ENCODE measurements around the gene RIMS1. TPM values are rescaled to one million over a fixed set of nuclear protein-coding genes. Genes with fewer than 3 reads are reported as not detected.

RIMS1 gene
- total RNA-seq, 1 experiment from 2014 or later = 0.57 TPM

- intact Hi-C loops (cut with micrococcal nuclease; ENCODE audit: unreplicated experiment) = loop anchor here (1.0 kb wide), 1 partner anchor 106 kb away; no protein-coding TSS in a partner anchor
- BruUV-seq (replicated peaks) = no TSS peak
- H3K4me3 Mint-ChIP-seq (ENCODE audit: low read depth, unreplicated experiment) = no peak overlapping the region
- no peak for TF ChIP-seq CTCF (IDR thresholded peaks at IDR 0.05; ENCODE audit: unreplicated experiment)
- CTCF ChIA-PET = no interaction called here
- H3K36me3 Mint-ChIP-seq (ENCODE audit: insufficient read depth, unreplicated experiment) = no peaks in the 10 kb centered on the region
- H3K27ac Mint-ChIP-seq (ENCODE audit: unreplicated experiment) = no peak overlapping the region
- H3K27me3 Mint-ChIP-seq (ENCODE audit: unreplicated experiment) = no peaks in the 10 kb centered on the region
- no peaks in the 10 kb centered on the region for H3K9me3 Mint-ChIP-seq (ENCODE audit: low read depth, unreplicated experiment)
- DNase-seq = peak; percentile 10
- H3K4me1 Mint-ChIP-seq (ENCODE audit: low read depth, unreplicated experiment) = peaks cover 9% of the 10 kb centered on the region
Measured at GRCh38 chr6:72246926-72247325, 360.6 kb downstream of the RIMS1 start.

GRCh38 chr6:72248621-72249020 is 362.3 kb downstream of the RIMS1 start:
- no peak overlapping the region for H3K4me3 Mint-ChIP-seq (ENCODE audit: low read depth, unreplicated experiment)
- intact Hi-C loops (cut with micrococcal nuclease; ENCODE audit: unreplicated experiment) = no loop called here
- CTCF ChIA-PET = no interaction called here
- H3K27me3 Mint-ChIP-seq (ENCODE audit: unreplicated experiment) = no peaks in the 10 kb centered on the region
- H3K27ac Mint-ChIP-seq (ENCODE audit: unreplicated experiment) = no peak overlapping the region
- H3K36me3 Mint-ChIP-seq (ENCODE audit: insufficient read depth, unreplicated experiment) = no peaks in the 10 kb centered on the region
- BruUV-seq (replicated peaks) = no TSS peak
- no peaks in the 10 kb centered on the region for H3K9me3 Mint-ChIP-seq (ENCODE audit: low read depth, unreplicated experiment)
- no peak for TF ChIP-seq CTCF (IDR thresholded peaks at IDR 0.05; ENCODE audit: unreplicated experiment)
- DNase-seq = no peak
- H3K4me1 Mint-ChIP-seq (ENCODE audit: low read depth, unreplicated experiment) = peaks cover 9% of the 10 kb centered on the region

- CTCF ChIA-PET = no interaction called here
- no peak for DNase-seq
- Mint-ChIP-seq H3K4me3 (ENCODE audit: low read depth, unreplicated experiment) (no peak overlapping the region), H3K4me1 (ENCODE audit: low read depth, unreplicated experiment) (peaks cover 9% of the 10 kb centered on the region), H3K27me3 (ENCODE audit: unreplicated experiment) (no peaks in the 10 kb centered on the region), H3K27ac (ENCODE audit: unreplicated experiment) (no peak overlapping the region), H3K9me3 (ENCODE audit: low read depth, unreplicated experiment) (no peaks in the 10 kb centered on the region), H3K36me3 (ENCODE audit: insufficient read depth, unreplicated experiment) (no peaks in the 10 kb centered on the region)
- intact Hi-C loops (cut with micrococcal nuclease; ENCODE audit: unreplicated experiment) = loop anchor here (2.0 to 10.0 kb wide), 3 partner anchors 114 to 934 kb away; no protein-coding TSS in a partner anchor
- BruUV-seq (replicated peaks) = no TSS peak
- no peak for TF ChIP-seq CTCF (IDR thresholded peaks at IDR 0.05; ENCODE audit: unreplicated experiment)
Measured at GRCh38 chr6:72250664-72251063, 364.3 kb downstream of the RIMS1 start.

GRCh38 chr6:72260489-72260888 is 374.1 kb downstream of the RIMS1 start:
- H3K4me1 Mint-ChIP-seq (ENCODE audit: low read depth, unreplicated experiment) = no peaks in the 10 kb centered on the region
- TF ChIP-seq CTCF (IDR thresholded peaks at IDR 0.05; ENCODE audit: unreplicated experiment) = no peak
- no peaks in the 10 kb centered on the region for H3K36me3 Mint-ChIP-seq (ENCODE audit: insufficient read depth, unreplicated experiment)
- BruUV-seq (replicated peaks) = no TSS peak
- no peak for DNase-seq
- no peaks in the 10 kb centered on the region for H3K9me3 Mint-ChIP-seq (ENCODE audit: low read depth, unreplicated experiment)
- no peaks in the 10 kb centered on the region for H3K27me3 Mint-ChIP-seq (ENCODE audit: unreplicated experiment)
- no peak overlapping the region for H3K4me3 Mint-ChIP-seq (ENCODE audit: low read depth, unreplicated experiment)
- CTCF ChIA-PET = no interaction called here
- H3K27ac Mint-ChIP-seq (ENCODE audit: unreplicated experiment) = no peak overlapping the region
- intact Hi-C loops (cut with micrococcal nuclease; ENCODE audit: unreplicated experiment) = no loop called here
